CD4-positive, CD25-positive, alpha-beta regulatory T cell (primary cell): ENCODE measurements around the gene STXBP1. TPM values are rescaled to one million over a fixed set of nuclear protein-coding genes. Genes with fewer than 3 reads are reported as not detected.

Experiments
- ATAC-seq, 2 donors: fragments of 150-1000 bp; cut with Tn5 transposase; one replicate each; pipeline ENCODE4 v1.10.0; 2021; ENCODE audit warnings: low read depth in 2 of 2, moderate number of reproducible peaks in 2 of 2, moderate library complexity in 1 of 2
- DNase-seq, 3 donors: peaks; one replicate each; pipeline versions ENCODE4 v3.0.0 to v3.0.0-alpha.2; 2012 to 2022; ENCODE audit warnings: mixed read lengths in 1 of 3
- H3K27ac ChIP-seq: one replicate; pipeline ENCODE4 v1.7.0; 2013; ENCODE audit warnings: mild to moderate bottlenecking, low read length; ENCODE audit not compliant: insufficient read depth, poor library complexity, severe bottlenecking
- H3K27me3 ChIP-seq: one replicate; pipeline ENCODE4 v1.7.0; 2013; ENCODE audit warnings: low read length; ENCODE audit not compliant: control insufficient read depth, insufficient read depth
- H3K36me3 ChIP-seq: one replicate; pipeline ENCODE4 v1.7.0; 2013; ENCODE audit warnings: mild to moderate bottlenecking, low read length, moderate library complexity; ENCODE audit not compliant: control insufficient read depth, insufficient read depth
- H3K4me1 ChIP-seq: 2 replicates; pipeline ENCODE4 v1.7.0; 2013; ENCODE audit warnings: mild to moderate bottlenecking, low read length; ENCODE audit not compliant: insufficient read depth, control insufficient read depth, poor library complexity, severe bottlenecking
- H3K4me3 ChIP-seq: one replicate; pipeline ENCODE4 v1.7.0; 2013; ENCODE audit warnings: low read depth, mild to moderate bottlenecking, low read length, moderate library complexity
- H3K9me3 ChIP-seq, 2 experiments: 1 replicate in 1 of 2; 2 replicates in 1 of 2; pipeline ENCODE4 v1.7.0; 2013; ENCODE audit warnings: low read length in 2 of 2, mild to moderate bottlenecking in 1 of 2, moderate library complexity in 1 of 2; ENCODE audit not compliant: control insufficient read depth in 2 of 2
- H3K27ac Mint-ChIP-seq, 3 donors: one replicate each; pipeline ENCODE4 v1.8.0; 2020 to 2022; ENCODE audit warnings: mild to moderate bottlenecking in 3 of 3, mixed read lengths in 3 of 3, moderate library complexity in 2 of 3
- H3K27me3 Mint-ChIP-seq: one replicate; pipeline ENCODE4 v1.8.0; 2022; ENCODE audit warnings: mild to moderate bottlenecking, mixed read lengths
- H3K36me3 Mint-ChIP-seq: one replicate; pipeline ENCODE4 v1.8.0; 2020; ENCODE audit warnings: mixed read lengths
- H3K4me1 Mint-ChIP-seq, 4 donors: one replicate each; pipeline ENCODE4 v1.8.0; 2020 to 2022; ENCODE audit warnings: mixed read lengths in 4 of 4, mild to moderate bottlenecking in 1 of 4
- H3K4me3 Mint-ChIP-seq, 4 donors: one replicate each; pipeline ENCODE4 v1.8.0; 2020 to 2022; ENCODE audit warnings: mild to moderate bottlenecking in 4 of 4, mixed read lengths in 4 of 4, moderate library complexity in 3 of 4
- H3K9me3 Mint-ChIP-seq, 7 donors: one replicate each; pipeline ENCODE4 v1.8.0; 2020 to 2022; ENCODE audit warnings: mixed read lengths in 7 of 7, mild to moderate bottlenecking in 3 of 7, moderate library complexity in 2 of 7
- polyA plus RNA-seq, 4 donors: library from polyadenylated mRNA; unstranded; fragments of 300-500 nt; fragmentation: Illumina TruSeq; gene quantifications; one replicate each; pipeline ENCODE4 v1.2.3, GENCODE V29; 2021
- total RNA-seq: library from RNA; stranded (reverse); gene quantifications from one replicate; pipeline ENCODE4 v1.2.3, GENCODE V29; 2022

STXBP1 gene
- total and polyA plus RNA-seq, 5 donors from 2014 or later = 0.07 to 1.3 (median 0.26) TPM

GRCh38 chr9:127700140-127700539 is 88.1 kb downstream of the STXBP1 start:
- Mint-ChIP-seq H3K4me3 (peak overlapping the region in 3 of 4 donors; percentile 57 to 70 (median 69)), H3K27ac (peak overlapping the region in 1 of 3 donors; percentile 71), H3K27me3 (peaks cover 4% of the 10 kb centered on the region), H3K9me3 (no peaks in the 10 kb centered on the region), H3K36me3 (no peaks in the 10 kb centered on the region), H3K4me1 (peaks cover 0 to 22% (median 9%) of the 10 kb centered on the region in 4 donors)
- Histone ChIP-seq H3K4me3 (no peak overlapping the region), H3K36me3 (no peaks in the 10 kb centered on the region), H3K27me3 (no peaks in the 10 kb centered on the region), H3K27ac (no peak overlapping the region), H3K4me1 (peaks cover 7% of the 10 kb centered on the region), H3K9me3 (no peaks in the 10 kb centered on the region)
- no peak for DNase-seq
- ATAC-seq = no peak

GRCh38 chr9:127700594-127701255 is 88.6 kb downstream of the STXBP1 start:
- no peaks in the 10 kb centered on the region for H3K9me3 Mint-ChIP-seq
- no peak for ATAC-seq
- no peak overlapping the region for H3K4me3 ChIP-seq

GRCh38 chr9:127703289-127703946 is 91.3 kb downstream of the STXBP1 start:
- peaks cover 7% of the 10 kb centered on the region for H3K4me1 ChIP-seq
- Mint-ChIP-seq H3K27ac (no peak overlapping the region), H3K4me3 (peak overlapping the region in 1 of 4 donors; percentile 43), H3K27me3 (peaks cover 4% of the 10 kb centered on the region), H3K36me3 (peaks cover under 1% of the 10 kb centered on the region), H3K9me3 (no peaks in the 10 kb centered on the region), H3K4me1 (peaks cover 0 to 24% (median 13%) of the 10 kb centered on the region in 4 donors)
- no peak for DNase-seq
- H3K27ac ChIP-seq = no peak overlapping the region
- H3K36me3 ChIP-seq = no peaks in the 10 kb centered on the region
- no peak for ATAC-seq
- no peaks in the 10 kb centered on the region for H3K9me3 ChIP-seq
- no peaks in the 10 kb centered on the region for H3K27me3 ChIP-seq
- H3K4me3 ChIP-seq = no peak overlapping the region

More at GRCh38 chr9:127700594-127701255, 88.6 kb downstream of the STXBP1 start:
- no peak overlapping the region for H3K27ac ChIP-seq
- Mint-ChIP-seq H3K27me3 (peaks cover 4% of the 10 kb centered on the region), H3K4me3 (peak overlapping the region in 2 of 4 donors; percentile 57 to 70), H3K4me1 (peaks cover 0 to 22% (median 9%) of the 10 kb centered on the region in 4 donors), H3K27ac (no peak overlapping the region), H3K36me3 (no peaks in the 10 kb centered on the region)
- peaks cover 7% of the 10 kb centered on the region for H3K4me1 ChIP-seq
- no peaks in the 10 kb centered on the region for H3K27me3 ChIP-seq
- no peaks in the 10 kb centered on the region for H3K36me3 ChIP-seq
- DNase-seq = no peak
- H3K9me3 ChIP-seq = no peaks in the 10 kb centered on the region

DNA sequence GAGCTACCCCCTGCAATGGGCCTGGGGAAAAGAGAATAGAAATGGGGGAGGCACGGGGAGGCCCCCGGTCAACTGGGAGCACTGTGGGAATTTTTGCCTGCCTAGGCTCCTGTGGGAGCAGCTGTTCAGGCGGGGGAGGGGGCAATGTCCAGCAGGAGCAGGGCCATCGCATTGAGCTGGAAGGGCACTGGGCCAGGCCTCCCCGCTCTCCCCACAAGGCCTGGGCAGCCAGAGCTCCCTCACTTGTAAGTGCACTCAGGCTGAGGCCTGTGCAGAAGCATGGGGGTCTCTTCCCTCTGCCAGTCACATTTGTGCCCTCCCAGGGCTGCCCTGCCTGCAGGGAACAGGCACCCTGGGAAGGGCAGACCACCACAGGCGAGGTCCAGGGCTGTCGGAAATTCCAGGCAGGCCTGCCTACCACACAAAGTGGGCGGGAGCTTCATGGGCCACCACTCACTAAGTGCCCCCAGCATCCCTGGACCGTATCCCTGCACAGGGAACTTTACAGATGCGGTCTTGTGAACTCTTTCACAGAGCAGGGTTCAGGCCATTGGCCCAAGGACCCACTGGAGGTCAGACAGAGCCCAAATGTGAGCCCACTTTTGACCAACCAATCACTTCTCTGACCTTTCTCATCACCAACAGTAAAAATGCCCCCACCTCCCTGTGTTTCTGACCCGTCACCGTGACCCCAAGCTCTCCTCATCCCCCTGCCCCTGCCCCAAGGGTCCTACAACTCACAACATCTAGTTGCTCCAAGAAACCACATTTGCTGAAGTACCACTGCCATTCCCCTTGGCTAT is 93.7 kb downstream of the STXBP1 start:
- Mint-ChIP-seq H3K9me3 (peaks cover 0 to 2% (median 0%) of the 10 kb centered on the region in 7 donors), H3K27ac (no peak overlapping the region), H3K27me3 (no peaks in the 10 kb centered on the region), H3K4me1 (peaks cover 0 to 20% (median 3%) of the 10 kb centered on the region in 4 donors), H3K4me3 (no peak overlapping the region), H3K36me3 (peaks cover 3% of the 10 kb centered on the region)
- Histone ChIP-seq H3K27me3 (no peaks in the 10 kb centered on the region), H3K9me3 (no peaks in the 10 kb centered on the region), H3K4me1 (peaks cover under 1% of the 10 kb centered on the region), H3K4me3 (no peak overlapping the region), H3K36me3 (no peaks in the 10 kb centered on the region), H3K27ac (no peak overlapping the region)
- DNase-seq (no peak), ATAC-seq (no peak)

GRCh38 chr9:127706836-127707241 is 94.8 kb downstream of the STXBP1 start, which contains the start of gene CFAP157:
Gene CFAP157, plus strand, starts transcription at chr9:127706988. Its CDS starts 44 bp downstream, at chr9:127707032.
- Histone ChIP-seq H3K9me3 (no peaks in the 10 kb centered on the region), H3K36me3 (no peaks in the 10 kb centered on the region), H3K4me3 (no peak within 1 kb of the TSS), H3K27ac (no peak within 1 kb of the TSS), H3K27me3 (no peaks in the 10 kb centered on the region), H3K4me1 (peaks cover 6% of the 10 kb centered on the region)
- Mint-ChIP-seq H3K4me1 (peaks cover 0 to 29% (median 5%) of the 10 kb centered on the region in 4 donors), H3K36me3 (peaks cover 3% of the 10 kb centered on the region), H3K4me3 (peak within 1 kb of the TSS in 1 of 4 donors; percentile 82), H3K27me3 (no peaks in the 10 kb centered on the region), H3K27ac (peak within 1 kb of the TSS in 1 of 3 donors; percentile 69), H3K9me3 (peaks cover 0 to 2% (median 0%) of the 10 kb centered on the region in 7 donors)
- ATAC-seq (no peak), DNase-seq (no peak)

DNA sequence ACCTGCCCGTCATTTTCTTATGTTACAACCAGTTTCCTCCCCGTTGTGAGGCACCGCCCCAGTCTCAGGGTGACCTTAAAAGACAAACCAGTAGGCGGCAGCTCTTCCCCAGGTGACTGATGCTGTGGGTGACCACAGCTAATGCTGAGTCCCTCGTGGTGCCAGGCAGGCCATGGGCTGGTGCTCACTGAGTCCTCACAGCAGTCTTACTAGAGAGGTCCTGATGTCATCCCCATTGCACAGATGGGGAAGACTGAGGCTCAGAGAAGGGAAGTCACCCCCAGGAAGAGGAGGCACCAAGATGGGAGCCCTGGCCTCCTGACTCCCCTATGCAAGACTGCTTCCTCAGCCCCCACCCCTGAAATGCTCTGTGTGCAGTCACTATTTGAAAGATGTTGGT is 95.7 kb downstream of the STXBP1 start:
- peak in 2 of 3 donors; percentile 28 to 67 for DNase-seq
- Mint-ChIP-seq H3K4me3 (no peak overlapping the region), H3K27me3 (no peaks in the 10 kb centered on the region), H3K9me3 (peaks cover 0 to 2% (median 0%) of the 10 kb centered on the region in 7 donors), H3K27ac (peak overlapping the region in 1 of 3 donors; percentile 69), H3K4me1 (peaks cover 0 to 33% (median 5%) of the 10 kb centered on the region in 4 donors), H3K36me3 (peaks cover 3% of the 10 kb centered on the region)
- peak; percentile 70 for ATAC-seq
- no peaks in the 10 kb centered on the region for H3K36me3 ChIP-seq
- H3K27me3 ChIP-seq = no peaks in the 10 kb centered on the region
- no peak overlapping the region for H3K4me3 ChIP-seq
- H3K27ac ChIP-seq = no peak overlapping the region
- H3K4me1 ChIP-seq = peaks cover 6% of the 10 kb centered on the region
- H3K9me3 ChIP-seq = no peaks in the 10 kb centered on the region

DNA sequence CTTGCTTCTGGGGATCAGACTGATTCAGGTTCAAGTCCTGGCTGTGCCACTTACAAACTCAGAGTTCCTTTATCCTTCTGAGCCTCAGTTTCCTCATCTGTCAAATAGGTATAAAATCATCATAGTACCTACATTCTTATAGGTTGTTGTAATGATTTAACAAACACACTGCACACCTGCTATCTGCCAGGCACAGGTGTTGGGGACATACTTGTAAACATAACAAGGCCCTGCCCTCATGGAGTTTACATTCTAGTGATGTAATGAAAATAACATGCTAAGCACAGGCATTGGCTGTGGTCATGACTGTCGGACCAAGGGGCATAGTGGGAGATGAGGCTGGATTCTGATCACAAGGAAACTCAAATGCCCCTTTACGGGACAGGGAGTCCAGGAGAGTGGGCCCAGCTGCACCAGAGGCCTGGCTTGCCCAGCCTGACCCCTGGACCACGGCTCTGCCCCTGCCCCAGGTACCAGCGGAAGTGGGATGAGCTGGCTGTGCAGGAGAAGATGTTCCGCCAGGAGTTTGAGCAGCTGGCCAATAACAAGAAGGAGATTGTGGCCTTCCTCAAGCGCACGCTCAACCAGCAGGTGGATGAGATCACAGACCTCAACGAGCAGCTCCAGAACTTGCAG is 97.0 kb downstream of the STXBP1 start:
- Mint-ChIP-seq H3K27ac (peak overlapping the region in 1 of 3 donors; percentile 31), H3K9me3 (peaks cover 0 to 2% (median 0%) of the 10 kb centered on the region in 7 donors), H3K36me3 (peaks cover 3% of the 10 kb centered on the region), H3K4me1 (peaks cover 0 to 36% (median 5%) of the 10 kb centered on the region in 4 donors), H3K27me3 (no peaks in the 10 kb centered on the region), H3K4me3 (no peak overlapping the region)
- no peak for DNase-seq
- Histone ChIP-seq H3K27me3 (no peaks in the 10 kb centered on the region), H3K27ac (no peak overlapping the region), H3K9me3 (no peaks in the 10 kb centered on the region), H3K4me1 (peaks cover 7% of the 10 kb centered on the region), H3K4me3 (no peak overlapping the region), H3K36me3 (no peaks in the 10 kb centered on the region)
- ATAC-seq = no peak
